ENCODE measurements around the gene DUSP14. TPM values are rescaled to one million over a fixed set of nuclear protein-coding genes. Genes with fewer than 3 reads are reported as not detected.
A peak's percentile ranks its signal among the peaks of the same experiment; 100 is the strongest.

Gene DUSP14
- total RNA-seq, 1 donor from 2014 or later, result 19.2 TPM

- Mint-ChIP-seq H3K27ac (peak overlapping the region; percentile 62), H3K27me3 (no peaks in the 10 kb centered on the region), H3K4me3 (ENCODE audit: low read depth) (no peak overlapping the region), H3K4me1 (ENCODE audit: low read depth) (no peaks in the 10 kb centered on the region), H3K9me3 (ENCODE audit: low read depth) (no peaks in the 10 kb centered on the region), H3K36me3 (ENCODE audit: insufficient read depth) (peaks cover 28% of the 10 kb centered on the region)
- no peak for TF ChIP-seq CTCF (IDR thresholded peaks at IDR 0.05; ENCODE audit: unreplicated experiment)
- DNase-seq (ENCODE audit: low spot score, unreplicated experiment), result no peak
These were observed 49.4 kb downstream of the DUSP14 start for GRCh38 chr17:37538981-37539659.

GRCh38 chr17:37541880-37542660, 52.4 kb downstream of the DUSP14 start:
- no peak overlapping the region for H3K4me3 Mint-ChIP-seq (ENCODE audit: low read depth)
- no peak overlapping the region for H3K27ac Mint-ChIP-seq
- no peaks in the 10 kb centered on the region for H3K27me3 Mint-ChIP-seq
- no peaks in the 10 kb centered on the region for H3K9me3 Mint-ChIP-seq (ENCODE audit: low read depth)
- peaks cover 20% of the 10 kb centered on the region for H3K36me3 Mint-ChIP-seq (ENCODE audit: insufficient read depth)
- no peak for DNase-seq (ENCODE audit: low spot score, unreplicated experiment)
- no peaks in the 10 kb centered on the region for H3K4me1 Mint-ChIP-seq (ENCODE audit: low read depth)
- no peak for TF ChIP-seq CTCF (IDR thresholded peaks at IDR 0.05; ENCODE audit: unreplicated experiment)

- Mint-ChIP-seq H3K4me3 (ENCODE audit: low read depth) (no peak overlapping the region), H3K4me1 (ENCODE audit: low read depth) (no peaks in the 10 kb centered on the region), H3K36me3 (ENCODE audit: insufficient read depth) (peaks cover 14% of the 10 kb centered on the region), H3K9me3 (ENCODE audit: low read depth) (no peaks in the 10 kb centered on the region), H3K27me3 (no peaks in the 10 kb centered on the region), H3K27ac (no peak overlapping the region)
- TF ChIP-seq CTCF (IDR thresholded peaks at IDR 0.05; ENCODE audit: unreplicated experiment), result no peak
- no peak for DNase-seq (ENCODE audit: low spot score, unreplicated experiment)
These were observed 54.0 kb downstream of the DUSP14 start for GRCh38 chr17:37543637-37544052.

GRCh38 chr17:37545486-37545885, 55.8 kb downstream of the DUSP14 start:
- H3K9me3 Mint-ChIP-seq (ENCODE audit: low read depth), result no peaks in the 10 kb centered on the region
- no peak for TF ChIP-seq CTCF (IDR thresholded peaks at IDR 0.05; ENCODE audit: unreplicated experiment)
- H3K4me3 Mint-ChIP-seq (ENCODE audit: low read depth), result no peak overlapping the region
- H3K4me1 Mint-ChIP-seq (ENCODE audit: low read depth), result no peaks in the 10 kb centered on the region
- H3K27ac Mint-ChIP-seq, result no peak overlapping the region
- no peaks in the 10 kb centered on the region for H3K27me3 Mint-ChIP-seq
- DNase-seq (ENCODE audit: low spot score, unreplicated experiment), result no peak
- peaks cover 18% of the 10 kb centered on the region for H3K36me3 Mint-ChIP-seq (ENCODE audit: insufficient read depth)

- no peak for TF ChIP-seq CTCF (IDR thresholded peaks at IDR 0.05; ENCODE audit: unreplicated experiment)
- H3K27me3 Mint-ChIP-seq, result no peaks in the 10 kb centered on the region
- DNase-seq (ENCODE audit: low spot score, unreplicated experiment), result no peak
- no peak overlapping the region for H3K4me3 Mint-ChIP-seq (ENCODE audit: low read depth)
- H3K36me3 Mint-ChIP-seq (ENCODE audit: insufficient read depth), result peaks cover 15% of the 10 kb centered on the region
- no peak overlapping the region for H3K27ac Mint-ChIP-seq
- H3K9me3 Mint-ChIP-seq (ENCODE audit: low read depth), result no peaks in the 10 kb centered on the region
- no peaks in the 10 kb centered on the region for H3K4me1 Mint-ChIP-seq (ENCODE audit: low read depth)
These were observed 56.6 kb downstream of the DUSP14 start for GRCh38 chr17:37546302-37546701.

Data from progenitor cell of endocrine pancreas (in vitro differentiated cells).